GM23338 (cell line): Measurements from ENCODE around the gene SCP2. TPM values are rescaled to one million over a fixed set of nuclear protein-coding genes. Genes with fewer than 3 reads are reported as not detected.
A peak's percentile ranks its signal among the peaks of the same experiment; 100 is the strongest.

Experiments used
- ATAC-seq: fragments of 200-7000 bp; cut with Tn5 transposase; 3 replicates; pipeline ENCODE4 v1.9.1; 2020
- DNase-seq: peaks from one replicate; pipeline ENCODE4 v3.0.0-alpha.2; 2015; ENCODE audit warnings: low spot score
- H2AFZ ChIP-seq: fragments of 200-600 bp; sonication (generic); 2 replicates; pipeline ENCODE4 v1.8.0; 2016; ENCODE audit warnings: antibody characterized with exemption, mild to moderate bottlenecking, moderate library complexity
- H3F3A ChIP-seq: fragments of 200-600 bp; sonication (generic); replicated peaks from 2 replicates; pipeline ENCODE4 v1.8.0; 2017; ENCODE audit warnings: antibody characterized with exemption, mixed run types, low read depth
- H3K27ac ChIP-seq: fragments of 200-600 bp; sonication (generic); 2 replicates; pipeline ENCODE4 v1.6.1; 2016; ENCODE audit warnings: low read depth
- H3K27me3 ChIP-seq: fragments of 200-600 bp; sonication (generic); 2 replicates; pipeline ENCODE4 v1.8.0; 2016; ENCODE audit warnings: mild to moderate bottlenecking, mixed run types, moderate library complexity; ENCODE audit not compliant: insufficient read depth
- H3K36me3 ChIP-seq: fragments of 200-600 bp; sonication (generic); 2 replicates; pipeline ENCODE4 v1.8.0; 2016; ENCODE audit warnings: mild to moderate bottlenecking; ENCODE audit not compliant: insufficient read depth
- H3K4me1 ChIP-seq: fragments of 200-600 bp; sonication (generic); 2 replicates; pipeline ENCODE4 v1.8.0; 2016; ENCODE audit warnings: mild to moderate bottlenecking, moderate library complexity; ENCODE audit not compliant: insufficient read depth
- H3K4me2 ChIP-seq: fragments of 200-600 bp; sonication (generic); 2 replicates; pipeline ENCODE4 v1.7.1; 2017; ENCODE audit warnings: mixed run types
- H3K4me3 ChIP-seq: fragments of 200-600 bp; sonication (generic); 2 replicates; pipeline ENCODE4 v1.6.1; 2016; ENCODE audit warnings: mixed run types
- H3K79me2 ChIP-seq: fragments of 200-600 bp; sonication (generic); replicated peaks from 2 replicates; pipeline ENCODE4 v1.8.0; 2017; ENCODE audit warnings: mild to moderate bottlenecking; ENCODE audit not compliant: insufficient read depth
- H3K9me2 ChIP-seq: fragments of 200-600 bp; sonication (generic); 2 replicates; pipeline ENCODE4 v1.8.0; 2017; ENCODE audit not compliant: insufficient read depth
- H4K20me1 ChIP-seq: fragments of 200-600 bp; sonication (generic); replicated peaks from 2 replicates; pipeline ENCODE4 v1.8.0; 2017; ENCODE audit warnings: mild to moderate bottlenecking; ENCODE audit not compliant: insufficient read depth
- H3K27ac Mint-ChIP-seq: 2 replicates; pipeline ENCODE4 v1.8.0; 2020; ENCODE audit warnings: inconsistent platforms, mild to moderate bottlenecking, moderate library complexity, mixed read lengths
- H3K27me3 Mint-ChIP-seq: 3 replicates; pipeline ENCODE4 v1.8.0; 2022; ENCODE audit warnings: low read depth, mild to moderate bottlenecking, moderate library complexity, mixed read lengths, inconsistent platforms; ENCODE audit not compliant: insufficient read depth, poor library complexity
- H3K36me3 Mint-ChIP-seq: 3 replicates; pipeline ENCODE4 v1.8.0; 2021; ENCODE audit warnings: low read depth, mild to moderate bottlenecking, inconsistent platforms, moderate library complexity, mixed read lengths
- H3K4me1 Mint-ChIP-seq: 3 replicates; pipeline ENCODE4 v1.8.0; 2020; ENCODE audit warnings: mild to moderate bottlenecking, inconsistent platforms, mixed read lengths
- H3K4me3 Mint-ChIP-seq: 3 replicates; pipeline ENCODE4 v1.8.0; 2021; ENCODE audit warnings: moderate library complexity, mild to moderate bottlenecking, inconsistent platforms, mixed read lengths
- H3K9me3 Mint-ChIP-seq: 3 replicates; pipeline ENCODE4 v1.8.0; 2020; ENCODE audit warnings: moderate library complexity, mild to moderate bottlenecking, inconsistent platforms, mixed read lengths
- CREB1 ChIP-seq: fragments of 250-450 bp; sonication (Bioruptor Pico); IDR thresholded peaks from 2 replicates; pipeline ENCODE4 v1.5.0; 2020; ENCODE audit warnings: low read depth, mild to moderate bottlenecking, moderate library complexity
- NANOG ChIP-seq: IDR thresholded peaks from 2 replicates; pipeline ENCODE4 v1.6.1; 2016; ENCODE audit warnings: antibody characterized with exemption, borderline replicate concordance
- POLR2AphosphoS5 ChIP-seq: IDR thresholded peaks from 2 replicates; pipeline ENCODE4 v1.6.1; 2016; ENCODE audit warnings: antibody characterized with exemption, low read depth
- STAT1 ChIP-seq: IDR thresholded peaks from one replicate; pipeline ENCODE4 v1.6.1; 2016; ENCODE audit warnings: antibody characterized with exemption; ENCODE audit not compliant: unreplicated experiment
- ZNF114 ChIP-seq: fragments of 250-450 bp; sonication (Bioruptor Pico); IDR thresholded peaks from 2 replicates; pipeline ENCODE4 v1.5.0; 2020; ENCODE audit warnings: mild to moderate bottlenecking, moderate library complexity
- ZNF331 ChIP-seq: fragments of 250-450 bp; sonication (Bioruptor Pico); IDR thresholded peaks from 2 replicates; pipeline ENCODE4 v1.5.0; 2020; ENCODE audit warnings: low read depth, mild to moderate bottlenecking, moderate library complexity
- polyA plus RNA-seq: library from polyadenylated mRNA; unstranded; fragments of >200 nt; fragmentation: Nextera tagmentation; extraction: Ambion mirVana; gene quantifications from 2 replicates; pipeline ENCODE4 v1.2.1, GENCODE V29; 2016
- total RNA-seq: library from RNA; depleted of rRNA; stranded (reverse); fragments of >200 nt; shearing (Covaris generic); gene quantifications from 2 replicates; pipeline ENCODE4 v1.2.3, GENCODE V29; 2014
- TF ChIP-seq, protein P1 (sequence below), 2 experiments: fragments of 200-600 bp in 1 of 2; sonication (generic) in 1 of 2; conservative IDR thresholded peaks; 2 replicates each; pipeline versions ENCODE4 v1.5.1 to v1.6.1; 2016 to 2017; ENCODE audit warnings: antibody characterized with exemption in 2 of 2, low read depth in 2 of 2, mild to moderate bottlenecking in 2 of 2, moderate library complexity in 1 of 2
- TF ChIP-seq, protein P2 (sequence below): IDR thresholded peaks from 2 replicates; pipeline ENCODE4 v1.6.1; 2016; ENCODE audit warnings: antibody characterized with exemption
- TF ChIP-seq, protein P3 (sequence below): IDR thresholded peaks from one replicate; pipeline ENCODE4 v1.6.1; 2018; ENCODE audit warnings: antibody characterized with exemption; ENCODE audit not compliant: unreplicated experiment

Gene SCP2
- total and polyA plus RNA-seq, 2 experiments from 2014 or later = 66.3 to 116 TPM

DNA sequence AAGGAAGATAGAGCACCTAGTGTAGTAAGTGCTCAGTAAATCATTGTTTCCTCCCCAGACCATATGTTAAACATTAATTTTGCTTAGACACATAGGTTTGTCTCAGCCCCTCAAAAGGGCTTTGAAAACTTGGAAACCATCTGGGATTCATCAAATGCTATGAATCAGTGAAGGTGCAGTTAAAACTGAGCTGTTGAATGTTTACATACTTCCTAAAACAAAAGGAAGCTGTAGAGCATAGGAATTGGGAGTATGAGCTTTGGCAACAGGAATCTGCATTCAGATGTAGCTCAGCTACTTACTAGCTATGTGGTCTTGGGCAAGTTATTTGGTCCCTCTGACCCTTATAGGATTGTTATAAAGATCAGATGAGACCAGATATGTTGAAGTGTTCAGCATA is 116.2 kb downstream of the SCP2 start (continued):
- TF ChIP-seq, protein P1, sequence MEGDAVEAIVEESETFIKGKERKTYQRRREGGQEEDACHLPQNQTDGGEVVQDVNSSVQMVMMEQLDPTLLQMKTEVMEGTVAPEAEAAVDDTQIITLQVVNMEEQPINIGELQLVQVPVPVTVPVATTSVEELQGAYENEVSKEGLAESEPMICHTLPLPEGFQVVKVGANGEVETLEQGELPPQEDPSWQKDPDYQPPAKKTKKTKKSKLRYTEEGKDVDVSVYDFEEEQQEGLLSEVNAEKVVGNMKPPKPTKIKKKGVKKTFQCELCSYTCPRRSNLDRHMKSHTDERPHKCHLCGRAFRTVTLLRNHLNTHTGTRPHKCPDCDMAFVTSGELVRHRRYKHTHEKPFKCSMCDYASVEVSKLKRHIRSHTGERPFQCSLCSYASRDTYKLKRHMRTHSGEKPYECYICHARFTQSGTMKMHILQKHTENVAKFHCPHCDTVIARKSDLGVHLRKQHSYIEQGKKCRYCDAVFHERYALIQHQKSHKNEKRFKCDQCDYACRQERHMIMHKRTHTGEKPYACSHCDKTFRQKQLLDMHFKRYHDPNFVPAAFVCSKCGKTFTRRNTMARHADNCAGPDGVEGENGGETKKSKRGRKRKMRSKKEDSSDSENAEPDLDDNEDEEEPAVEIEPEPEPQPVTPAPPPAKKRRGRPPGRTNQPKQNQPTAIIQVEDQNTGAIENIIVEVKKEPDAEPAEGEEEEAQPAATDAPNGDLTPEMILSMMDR (conservative IDR thresholded peaks at IDR 0.05; ENCODE audit: low read depth in 2 of 2) = no peak
- TF ChIP-seq, protein P2, sequence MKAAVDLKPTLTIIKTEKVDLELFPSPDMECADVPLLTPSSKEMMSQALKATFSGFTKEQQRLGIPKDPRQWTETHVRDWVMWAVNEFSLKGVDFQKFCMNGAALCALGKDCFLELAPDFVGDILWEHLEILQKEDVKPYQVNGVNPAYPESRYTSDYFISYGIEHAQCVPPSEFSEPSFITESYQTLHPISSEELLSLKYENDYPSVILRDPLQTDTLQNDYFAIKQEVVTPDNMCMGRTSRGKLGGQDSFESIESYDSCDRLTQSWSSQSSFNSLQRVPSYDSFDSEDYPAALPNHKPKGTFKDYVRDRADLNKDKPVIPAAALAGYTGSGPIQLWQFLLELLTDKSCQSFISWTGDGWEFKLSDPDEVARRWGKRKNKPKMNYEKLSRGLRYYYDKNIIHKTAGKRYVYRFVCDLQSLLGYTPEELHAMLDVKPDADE = no peak
- TF ChIP-seq NANOG (no peak), ZNF114 (no peak), POLR2AphosphoS5 (no peak), STAT1 (no peak)

DNA sequence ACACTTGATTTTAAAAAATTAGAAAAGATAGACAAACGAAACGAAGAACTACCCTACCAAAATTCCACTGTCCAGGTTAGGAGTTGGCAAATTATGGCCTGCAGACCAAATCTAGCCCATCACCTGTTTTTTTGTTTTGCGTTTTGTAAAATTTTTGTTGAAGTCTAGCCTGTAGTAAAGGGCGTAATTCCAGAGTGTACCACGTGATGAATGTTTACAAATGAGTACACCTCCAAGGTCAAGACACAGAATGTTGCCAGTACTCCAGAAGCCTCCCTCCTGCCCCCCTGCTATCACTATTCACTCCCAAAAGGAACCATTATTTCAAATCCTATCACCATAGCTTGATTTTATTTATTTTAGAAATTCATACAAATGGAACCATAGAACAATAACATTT is 117.8 kb downstream of the SCP2 start:
- no peak overlapping the region for H3K27ac ChIP-seq
- DNase-seq = no peak
- no peak overlapping the region for H3K4me2 ChIP-seq
- peaks cover 28% of the 10 kb centered on the region; the same call in 2 of the 3 replicates for H3K4me1 Mint-ChIP-seq
- H3K79me2 ChIP-seq = no peaks in the 10 kb centered on the region
- H3K27me3 Mint-ChIP-seq = peaks cover 2% of the 10 kb centered on the region
- TF ChIP-seq ZNF331 (CRISPR knock-in tag) = no peak
- no peak for TF ChIP-seq CREB1 (CRISPR knock-in tag)
- no peaks in the 10 kb centered on the region for H3F3A ChIP-seq
- H3K36me3 Mint-ChIP-seq = no peaks in the 10 kb centered on the region; the same call in 2 of the 3 replicates
- no peaks in the 10 kb centered on the region for H3K27me3 ChIP-seq
- no peak overlapping the region for H3K4me3 Mint-ChIP-seq
- no peaks in the 10 kb centered on the region for H3K9me2 ChIP-seq
- peaks cover 30% of the 10 kb centered on the region for H3K4me1 ChIP-seq
- no peaks in the 10 kb centered on the region for H4K20me1 ChIP-seq
- no peaks in the 10 kb centered on the region for H3K9me3 Mint-ChIP-seq
- no peaks in the 10 kb centered on the region for H3K36me3 ChIP-seq
- H3K4me3 ChIP-seq = no peak overlapping the region
- ATAC-seq = no peak
- H2AFZ ChIP-seq = no peak overlapping the region
- H3K27ac Mint-ChIP-seq = no peak overlapping the region

DNA sequence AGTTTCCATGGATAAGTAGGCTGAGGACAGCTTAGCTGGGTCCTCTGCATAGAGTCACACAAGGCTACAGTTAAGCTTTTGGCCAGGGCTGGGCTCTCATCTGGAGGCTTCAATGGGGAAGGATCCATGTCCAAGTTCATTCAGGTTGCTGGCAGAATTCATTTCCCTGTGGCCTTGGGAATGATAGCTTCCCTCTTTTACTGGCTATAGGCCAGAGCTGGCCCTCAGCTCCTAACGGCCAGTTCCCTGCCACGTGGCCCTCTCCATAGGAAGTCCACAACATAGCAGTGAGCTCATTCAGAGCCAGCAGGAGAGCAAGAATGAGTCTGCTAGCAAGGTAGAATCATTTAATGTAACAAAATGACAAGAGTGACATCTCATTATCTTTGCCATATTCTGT is 119.9 kb downstream of the SCP2 start:
- peak; percentile 55 for ATAC-seq
- no peaks in the 10 kb centered on the region for H3K36me3 Mint-ChIP-seq

More for the DNA sequence above, 119.9 kb downstream of the SCP2 start:
- no peaks in the 10 kb centered on the region for H3F3A ChIP-seq
- no peaks in the 10 kb centered on the region for H3K27me3 ChIP-seq
- Mint-ChIP-seq H3K4me3 (no peak overlapping the region), H3K4me1 (peaks cover 37% of the 10 kb centered on the region; the same call in 2 of the 3 replicates), H3K27me3 (no peaks in the 10 kb centered on the region), H3K9me3 (no peaks in the 10 kb centered on the region), H3K27ac (no peak overlapping the region)
- H3K79me2 ChIP-seq = no peaks in the 10 kb centered on the region
- no peaks in the 10 kb centered on the region for H4K20me1 ChIP-seq
- H3K36me3 ChIP-seq = no peaks in the 10 kb centered on the region
- H3K27ac ChIP-seq = no peak overlapping the region
- H3K4me1 ChIP-seq = peaks cover 39% of the 10 kb centered on the region
- H3K9me2 ChIP-seq = no peaks in the 10 kb centered on the region
- H3K4me2 ChIP-seq = no peak overlapping the region
- no peak overlapping the region for H2AFZ ChIP-seq
- TF ChIP-seq ZNF331 (CRISPR knock-in tag) = no peak
- no peak for TF ChIP-seq ZNF114
- TF ChIP-seq, protein P2 = no peak
- TF ChIP-seq, protein P3, sequence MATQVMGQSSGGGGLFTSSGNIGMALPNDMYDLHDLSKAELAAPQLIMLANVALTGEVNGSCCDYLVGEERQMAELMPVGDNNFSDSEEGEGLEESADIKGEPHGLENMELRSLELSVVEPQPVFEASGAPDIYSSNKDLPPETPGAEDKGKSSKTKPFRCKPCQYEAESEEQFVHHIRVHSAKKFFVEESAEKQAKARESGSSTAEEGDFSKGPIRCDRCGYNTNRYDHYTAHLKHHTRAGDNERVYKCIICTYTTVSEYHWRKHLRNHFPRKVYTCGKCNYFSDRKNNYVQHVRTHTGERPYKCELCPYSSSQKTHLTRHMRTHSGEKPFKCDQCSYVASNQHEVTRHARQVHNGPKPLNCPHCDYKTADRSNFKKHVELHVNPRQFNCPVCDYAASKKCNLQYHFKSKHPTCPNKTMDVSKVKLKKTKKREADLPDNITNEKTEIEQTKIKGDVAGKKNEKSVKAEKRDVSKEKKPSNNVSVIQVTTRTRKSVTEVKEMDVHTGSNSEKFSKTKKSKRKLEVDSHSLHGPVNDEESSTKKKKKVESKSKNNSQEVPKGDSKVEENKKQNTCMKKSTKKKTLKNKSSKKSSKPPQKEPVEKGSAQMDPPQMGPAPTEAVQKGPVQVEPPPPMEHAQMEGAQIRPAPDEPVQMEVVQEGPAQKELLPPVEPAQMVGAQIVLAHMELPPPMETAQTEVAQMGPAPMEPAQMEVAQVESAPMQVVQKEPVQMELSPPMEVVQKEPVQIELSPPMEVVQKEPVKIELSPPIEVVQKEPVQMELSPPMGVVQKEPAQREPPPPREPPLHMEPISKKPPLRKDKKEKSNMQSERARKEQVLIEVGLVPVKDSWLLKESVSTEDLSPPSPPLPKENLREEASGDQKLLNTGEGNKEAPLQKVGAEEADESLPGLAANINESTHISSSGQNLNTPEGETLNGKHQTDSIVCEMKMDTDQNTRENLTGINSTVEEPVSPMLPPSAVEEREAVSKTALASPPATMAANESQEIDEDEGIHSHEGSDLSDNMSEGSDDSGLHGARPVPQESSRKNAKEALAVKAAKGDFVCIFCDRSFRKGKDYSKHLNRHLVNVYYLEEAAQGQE = no peak
- no peak for TF ChIP-seq POLR2AphosphoS5
- DNase-seq = no peak
- H3K4me3 ChIP-seq = no peak overlapping the region
